Colon (tissue), 2 donors: ENCODE data around the gene ZNF524.

ENCODE experiments used
- FAIRE-seq: peaks from 2 replicates; lab custom pipeline; 2012; peaks lifted over from hg19 to GRCh38; lab: Jason Lieb, UNC
- donor health status: control.
- donor health status: control.

Gene ZNF524

GRCh38 chr19:55603115-55603514, 3.0 kb downstream of the ZNF524 start:
- no peak for FAIRE-seq

DNA sequence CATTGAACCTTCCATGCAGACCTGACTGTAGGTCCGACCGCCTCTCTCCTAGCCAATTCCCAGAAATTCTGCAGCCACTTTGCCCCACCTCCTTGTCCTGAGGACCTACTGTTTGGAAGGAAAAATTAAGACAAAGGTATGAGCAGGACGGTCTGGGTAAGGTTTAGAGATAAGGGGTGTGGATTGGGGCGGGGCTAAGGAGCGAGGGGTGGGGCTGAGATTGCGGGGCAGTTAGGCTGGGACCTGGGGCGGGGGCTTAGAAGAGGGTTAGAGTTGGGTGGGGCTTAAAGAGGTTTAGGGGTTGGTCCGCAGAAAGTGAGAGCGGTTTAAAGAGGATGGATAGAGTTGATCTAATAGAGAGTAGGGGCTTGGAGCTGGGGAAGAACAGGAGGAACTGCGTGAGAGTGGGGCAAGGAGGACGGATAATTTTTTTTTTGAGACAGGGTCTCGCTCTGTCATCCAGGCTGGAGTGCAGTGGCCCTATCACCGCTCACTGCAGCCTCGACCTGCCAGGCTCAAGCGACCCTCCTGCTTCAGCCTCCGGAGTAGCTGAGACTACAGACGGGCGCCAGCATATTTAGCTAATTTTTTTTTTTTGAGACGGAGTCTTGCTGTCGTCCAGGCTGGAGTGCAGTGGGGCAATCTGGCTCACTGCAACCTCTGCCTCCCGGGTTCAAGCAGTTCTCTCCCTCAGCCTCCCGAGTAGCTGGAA, 3.6 kb downstream of the ZNF524 start:
- FAIRE-seq, result no peak

DNA sequence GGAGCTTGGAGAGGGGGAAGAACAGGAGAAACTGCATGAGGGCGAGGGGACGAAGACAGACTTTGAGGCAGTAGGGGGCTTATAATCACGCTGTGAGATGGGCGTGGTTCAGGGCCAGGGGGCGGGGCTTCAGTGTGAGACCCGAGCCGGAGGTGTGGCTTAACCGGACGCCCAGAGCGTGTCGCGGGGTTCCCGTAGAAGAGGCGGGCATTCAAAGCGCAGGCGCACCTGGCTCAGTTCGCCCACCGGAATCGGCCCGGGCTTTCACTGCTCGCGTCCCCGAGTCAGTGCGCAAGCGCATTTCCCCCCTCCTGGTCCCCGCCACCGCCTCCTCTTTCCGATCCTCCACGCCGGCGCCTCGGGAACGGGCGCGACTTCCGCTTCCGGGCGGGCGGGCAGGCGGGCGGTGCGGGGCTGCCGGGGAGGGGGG, 5.1 kb downstream of the ZNF524 start:
- no peak for FAIRE-seq

GRCh38 chr19:55605637-55606470, 5.8 kb downstream of the ZNF524 start, which contains the start of gene ZNF865:
Gene ZNF865, plus strand, starts transcription at chr19:55605647. Its CDS starts 7,972 bp downstream, at chr19:55613619.
- FAIRE-seq, result no peak

- no peak for FAIRE-seq
Observed at GRCh38 chr19:55606471-55606787, 6.3 kb downstream of the ZNF524 start.

- no peak for FAIRE-seq
Observed at GRCh38 chr19:55606817-55607216, 6.7 kb downstream of the ZNF524 start.

- FAIRE-seq, result no peak
Observed at GRCh38 chr19:55609326-55609725, 9.2 kb downstream of the ZNF524 start.

- FAIRE-seq, result no peak
Observed at GRCh38 chr19:55611300-55611982, 11.4 kb downstream of the ZNF524 start.

- FAIRE-seq, result no peak
Observed at GRCh38 chr19:55611983-55612645, 12.0 kb downstream of the ZNF524 start.

DNA sequence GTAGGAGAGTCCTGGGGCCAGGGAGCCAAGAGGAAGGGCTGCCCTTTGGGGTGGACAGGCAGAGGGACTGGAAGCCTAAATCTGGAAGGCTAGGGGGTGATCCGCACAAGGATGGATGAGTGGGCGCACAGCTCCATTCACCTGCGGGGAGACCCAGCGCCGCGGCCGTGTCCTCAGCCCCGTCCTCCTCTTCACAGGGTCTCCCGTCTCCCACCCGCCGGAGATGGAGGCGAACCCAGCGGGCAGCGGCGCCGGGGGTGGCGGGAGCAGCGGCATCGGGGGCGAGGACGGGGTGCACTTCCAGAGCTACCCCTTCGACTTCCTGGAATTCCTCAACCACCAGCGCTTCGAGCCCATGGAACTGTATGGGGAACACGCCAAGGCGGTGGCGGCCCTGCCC, 13.3 kb downstream of the ZNF524 start:
- FAIRE-seq, result no peak

DNA sequence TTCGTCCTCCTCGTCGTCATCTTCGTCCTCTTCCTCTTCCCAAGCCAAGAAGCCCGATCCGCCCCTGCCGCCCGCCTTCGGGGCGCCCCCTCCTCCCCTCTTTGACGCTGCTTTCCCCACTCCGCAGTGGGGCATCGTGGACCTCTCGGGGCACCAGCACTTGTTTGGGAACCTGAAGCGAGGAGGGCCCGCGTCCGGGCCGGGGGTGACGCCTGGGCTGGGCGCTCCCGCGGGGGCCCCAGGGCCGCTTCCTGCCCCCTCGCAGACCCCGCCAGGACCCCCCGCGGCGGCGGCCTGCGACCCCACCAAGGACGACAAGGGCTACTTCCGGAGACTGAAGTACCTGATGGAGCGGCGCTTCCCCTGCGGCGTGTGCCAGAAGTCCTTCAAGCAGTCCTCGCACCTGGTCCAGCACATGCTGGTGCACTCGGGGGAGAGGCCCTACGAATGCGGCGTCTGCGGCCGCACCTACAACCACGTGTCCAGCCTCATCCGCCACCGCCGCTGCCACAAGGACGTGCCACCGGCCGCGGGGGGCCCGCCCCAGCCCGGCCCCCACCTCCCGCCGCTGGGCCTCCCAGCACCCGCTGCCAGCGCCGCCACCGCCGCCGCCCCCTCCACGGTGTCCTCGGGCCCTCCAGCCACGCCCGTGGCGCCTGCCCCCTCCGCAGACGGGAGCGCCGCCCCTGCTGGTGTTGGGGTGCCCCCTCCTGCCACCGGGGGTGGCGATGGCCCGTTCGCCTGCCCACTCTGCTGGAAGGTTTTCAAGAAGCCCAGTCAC, 14.0 kb downstream of the ZNF524 start:
- no peak for FAIRE-seq

DNA sequence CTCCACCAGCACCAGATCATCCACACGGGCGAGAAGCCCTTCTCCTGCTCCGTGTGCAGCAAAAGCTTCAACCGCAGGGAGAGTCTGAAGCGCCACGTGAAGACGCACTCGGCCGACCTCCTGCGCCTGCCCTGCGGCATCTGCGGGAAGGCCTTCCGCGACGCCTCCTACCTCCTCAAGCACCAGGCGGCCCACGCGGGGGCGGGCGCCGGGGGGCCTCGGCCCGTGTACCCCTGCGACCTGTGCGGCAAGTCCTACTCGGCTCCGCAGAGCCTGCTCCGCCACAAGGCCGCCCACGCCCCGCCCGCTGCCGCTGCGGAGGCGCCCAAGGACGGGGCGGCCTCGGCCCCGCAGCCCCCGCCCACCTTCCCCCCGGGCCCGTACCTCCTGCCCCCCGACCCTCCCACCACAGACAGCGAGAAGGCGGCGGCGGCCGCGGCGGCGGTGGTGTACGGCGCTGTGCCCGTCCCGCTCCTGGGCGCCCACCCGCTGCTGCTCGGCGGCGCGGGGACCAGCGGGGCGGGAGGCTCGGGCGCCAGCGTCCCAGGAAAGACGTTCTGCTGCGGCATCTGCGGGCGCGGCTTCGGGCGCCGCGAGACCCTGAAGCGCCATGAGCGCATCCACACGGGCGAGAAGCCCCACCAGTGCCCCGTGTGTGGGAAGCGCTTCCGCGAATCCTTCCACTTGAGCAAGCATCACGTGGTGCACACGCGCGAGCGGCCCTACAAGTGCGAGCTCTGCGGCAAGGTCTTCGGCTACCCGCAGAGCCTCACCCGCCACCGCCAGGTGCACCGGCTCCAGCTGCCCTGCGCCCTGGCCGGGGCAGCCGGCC, 14.8 kb downstream of the ZNF524 start:
- no peak for FAIRE-seq

DNA sequence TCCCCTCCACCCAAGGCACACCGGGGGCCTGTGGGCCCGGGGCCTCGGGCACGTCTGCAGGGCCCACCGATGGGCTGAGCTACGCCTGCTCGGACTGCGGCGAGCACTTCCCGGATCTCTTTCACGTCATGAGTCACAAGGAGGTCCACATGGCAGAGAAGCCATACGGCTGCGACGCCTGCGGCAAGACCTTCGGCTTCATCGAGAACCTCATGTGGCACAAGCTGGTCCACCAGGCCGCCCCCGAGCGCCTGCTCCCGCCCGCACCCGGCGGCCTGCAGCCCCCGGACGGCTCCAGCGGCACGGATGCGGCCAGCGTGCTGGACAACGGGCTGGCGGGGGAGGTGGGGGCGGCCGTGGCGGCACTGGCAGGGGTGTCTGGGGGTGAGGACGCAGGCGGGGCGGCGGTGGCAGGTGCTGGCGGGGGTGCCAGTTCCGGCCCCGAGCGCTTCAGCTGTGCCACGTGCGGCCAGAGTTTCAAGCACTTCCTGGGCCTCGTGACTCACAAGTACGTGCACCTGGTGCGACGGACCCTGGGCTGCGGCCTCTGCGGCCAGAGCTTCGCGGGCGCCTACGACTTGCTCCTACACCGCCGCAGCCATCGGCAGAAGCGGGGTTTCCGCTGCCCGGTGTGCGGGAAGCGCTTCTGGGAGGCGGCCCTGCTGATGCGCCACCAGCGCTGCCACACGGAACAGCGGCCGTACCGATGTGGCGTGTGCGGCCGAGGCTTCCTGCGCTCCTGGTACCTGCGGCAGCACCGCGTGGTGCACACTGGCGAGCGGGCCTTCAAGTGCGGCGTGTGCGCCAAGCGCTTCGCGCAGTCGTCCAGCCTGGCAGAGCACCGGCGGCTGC, 15.7 kb downstream of the ZNF524 start:
- no peak for FAIRE-seq

DNA sequence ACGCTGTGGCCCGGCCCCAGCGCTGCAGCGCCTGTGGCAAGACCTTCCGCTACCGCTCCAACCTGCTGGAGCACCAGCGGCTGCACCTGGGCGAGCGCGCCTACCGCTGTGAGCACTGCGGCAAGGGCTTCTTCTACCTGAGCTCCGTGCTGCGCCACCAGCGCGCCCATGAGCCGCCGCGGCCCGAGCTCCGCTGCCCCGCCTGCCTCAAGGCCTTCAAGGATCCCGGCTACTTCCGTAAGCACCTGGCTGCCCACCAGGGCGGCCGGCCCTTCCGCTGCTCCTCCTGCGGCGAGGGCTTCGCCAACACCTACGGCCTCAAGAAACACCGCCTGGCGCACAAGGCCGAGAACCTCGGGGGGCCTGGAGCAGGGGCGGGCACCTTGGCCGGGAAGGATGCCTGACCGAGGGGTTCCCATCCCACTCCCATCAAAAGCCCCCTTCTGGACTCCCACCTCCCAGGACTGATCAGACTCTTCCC, 16.3 kb downstream of the ZNF524 start:
- no peak for FAIRE-seq

- FAIRE-seq, result no peak
Observed at GRCh38 chr19:55617426-55617825, 17.3 kb downstream of the ZNF524 start.

- FAIRE-seq, result no peak
Observed at GRCh38 chr19:55618426-55618825, 18.3 kb downstream of the ZNF524 start.

DNA sequence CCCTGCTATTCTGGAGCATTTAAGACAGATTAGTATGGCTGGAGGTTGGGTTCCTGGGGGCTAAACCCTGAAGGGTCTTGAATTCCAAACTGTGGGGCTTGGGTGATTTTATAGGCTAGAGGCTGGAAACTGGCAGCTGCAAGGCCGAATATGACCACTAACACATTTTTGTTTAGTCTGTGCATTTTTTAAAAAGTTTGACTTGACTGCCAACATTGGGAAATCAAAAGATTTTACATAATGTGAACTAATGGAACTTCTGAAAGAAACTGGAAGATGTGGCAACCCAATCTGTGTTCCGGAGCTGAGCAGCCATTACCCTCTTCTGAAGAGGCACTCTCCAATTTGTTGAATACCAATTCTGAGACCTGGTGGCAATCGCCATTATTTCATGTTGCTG, 19.2 kb downstream of the ZNF524 start:
- no peak for FAIRE-seq

DNA sequence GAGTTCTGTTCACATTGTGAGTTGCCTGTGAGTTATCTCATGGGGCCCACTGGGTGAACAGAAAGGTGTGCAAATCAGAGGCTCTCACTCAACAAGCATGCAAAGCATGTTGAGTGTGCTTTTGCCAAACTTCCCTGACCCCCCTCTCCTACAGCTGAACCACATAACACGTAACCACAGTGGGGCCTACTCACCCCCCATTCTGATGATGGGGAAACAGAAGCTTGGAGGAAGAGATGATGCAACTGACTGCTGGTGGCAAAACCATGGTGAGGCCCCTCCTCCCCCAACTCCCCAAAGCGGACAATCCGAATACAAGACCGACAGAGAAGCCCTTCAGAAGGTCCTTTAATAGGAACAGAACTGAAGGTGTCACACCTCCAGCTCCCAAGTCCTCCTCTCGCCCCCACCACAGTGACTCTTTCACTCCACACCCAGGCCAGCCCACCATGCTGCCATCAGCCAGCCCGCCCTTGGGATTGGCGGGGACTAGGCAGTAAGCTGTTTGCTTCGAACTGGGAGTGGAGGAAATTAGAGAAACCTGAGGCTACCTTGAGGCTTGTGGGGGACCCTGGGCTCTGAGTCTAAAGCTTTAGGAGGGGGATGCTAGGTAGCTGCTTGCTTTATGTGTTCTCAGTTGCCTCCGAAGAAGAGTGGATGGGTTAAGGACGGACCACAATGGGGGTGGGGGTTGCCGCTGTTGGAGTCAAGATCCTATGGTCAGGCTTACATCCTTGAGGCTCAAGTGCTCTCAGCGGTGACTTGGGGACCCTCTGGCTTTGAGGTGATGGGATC, 20.5 kb downstream of the ZNF524 start:
- no peak for FAIRE-seq

DNA sequence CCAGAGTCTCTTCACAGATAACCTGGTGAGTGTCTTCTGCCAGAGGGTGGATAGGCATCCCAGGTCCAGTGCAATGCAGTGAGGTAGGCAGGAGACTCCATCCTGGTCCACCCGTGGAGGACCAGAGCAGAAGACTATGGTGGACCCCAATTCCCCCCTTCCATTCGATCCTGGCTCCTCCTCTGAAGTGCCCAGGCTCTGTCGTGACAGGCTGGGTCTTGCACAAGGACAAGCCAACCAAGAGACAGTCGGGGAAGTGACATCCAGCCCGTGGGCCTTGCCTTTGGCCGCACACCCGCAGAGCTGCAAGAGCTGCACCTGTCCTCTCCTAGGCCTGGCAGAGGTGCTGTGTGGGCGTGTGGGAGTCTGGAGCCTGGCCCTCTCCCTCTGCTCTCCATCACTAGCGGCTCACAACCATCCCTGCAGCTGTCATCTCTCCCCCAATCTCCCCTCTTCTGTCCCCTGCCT, 21.2 kb downstream of the ZNF524 start:
- FAIRE-seq, result no peak
